ENCODE results near the gene LCN2. TPM values are rescaled to one million over a fixed set of nuclear protein-coding genes. Genes with fewer than 3 reads are reported as not detected.

Gene LCN2
- total RNA-seq, 4 donors from 2014 or later, result 6.0 to 45.7 (median 22.3) TPM

GRCh38 chr9:128116104-128117083 is 32.9 kb upstream of the LCN2 start:
- peaks cover 9% of the 10 kb centered on the region for H3K4me1 ChIP-seq
- H3K27ac ChIP-seq, result no peak overlapping the region
- no peaks in the 10 kb centered on the region for H3K27me3 ChIP-seq
- DNase-seq (ENCODE audit: low spot score in 2 of 2), result peak in 1 of 2 donors; percentile 64
- H3K9me3 ChIP-seq, result no peaks in the 10 kb centered on the region
- H3K4me3 ChIP-seq, result no peak overlapping the region
- WGBS, result 89% methylated on average over 16 of the region's 16 CpGs
- no peak for TF ChIP-seq CTCF (IDR thresholded peaks at IDR 0.05)
- no peak for TF ChIP-seq POLR2A (IDR thresholded peaks at IDR 0.05)
- no peak for TF ChIP-seq EP300 (IDR thresholded peaks at IDR 0.05)
- no peak for TF ChIP-seq POLR2AphosphoS5 (IDR thresholded peaks at IDR 0.05)
- peaks cover 29% of the 10 kb centered on the region for H3K36me3 ChIP-seq

- H3K27me3 ChIP-seq, result no peaks in the 10 kb centered on the region
- H3K36me3 ChIP-seq, result peaks cover 44% of the 10 kb centered on the region
- 8% methylated on average over 24 of the region's 27 CpGs for WGBS
- TF ChIP-seq EP300 (IDR thresholded peaks at IDR 0.05) (no peak), POLR2A (IDR thresholded peaks at IDR 0.05) (no peak), POLR2AphosphoS5 (IDR thresholded peaks at IDR 0.05) (peak in 2 of 3 donors; percentile 59 to 64), CTCF (IDR thresholded peaks at IDR 0.05) (peak; percentile 100)
- peaks cover 9% of the 10 kb centered on the region for H3K4me1 ChIP-seq
- no peaks in the 10 kb centered on the region for H3K9me3 ChIP-seq
- H3K4me3 ChIP-seq, result no peak overlapping the region
- peak; percentile 96 to 97 for DNase-seq (ENCODE audit: low spot score in 2 of 2)
- H3K27ac ChIP-seq, result no peak overlapping the region
These were observed 31.4 kb upstream of the LCN2 start for GRCh38 chr9:128117613-128118471.

GRCh38 chr9:128118472-128118857 is 30.8 kb upstream of the LCN2 start:
- 63% methylated on average over 3 of the region's 3 CpGs for WGBS
- no peaks in the 10 kb centered on the region for H3K27me3 ChIP-seq
- no peak overlapping the region for H3K27ac ChIP-seq
- H3K9me3 ChIP-seq, result no peaks in the 10 kb centered on the region
- TF ChIP-seq CTCF (IDR thresholded peaks at IDR 0.05) (no peak), POLR2AphosphoS5 (IDR thresholded peaks at IDR 0.05) (no peak), EP300 (IDR thresholded peaks at IDR 0.05) (no peak), POLR2A (IDR thresholded peaks at IDR 0.05) (no peak)
- peaks cover 49% of the 10 kb centered on the region for H3K36me3 ChIP-seq
- H3K4me1 ChIP-seq, result peaks cover 9% of the 10 kb centered on the region
- DNase-seq (ENCODE audit: low spot score in 2 of 2), result peak in 1 of 2 donors; percentile 27
- H3K4me3 ChIP-seq, result no peak overlapping the region

GRCh38 chr9:128118971-128119665 is 30.1 kb upstream of the LCN2 start:
- Histone ChIP-seq H3K36me3 (peaks cover 49% of the 10 kb centered on the region), H3K4me1 (peaks cover 9% of the 10 kb centered on the region), H3K27me3 (no peaks in the 10 kb centered on the region), H3K27ac (no peak overlapping the region), H3K4me3 (no peak overlapping the region), H3K9me3 (no peaks in the 10 kb centered on the region)
- peak in 1 of 2 donors; percentile 57 for DNase-seq (ENCODE audit: low spot score in 2 of 2)
- TF ChIP-seq POLR2AphosphoS5 (IDR thresholded peaks at IDR 0.05), result no peak
- no peak for TF ChIP-seq CTCF (IDR thresholded peaks at IDR 0.05)
- TF ChIP-seq POLR2A (IDR thresholded peaks at IDR 0.05), result no peak
- no peak for TF ChIP-seq EP300 (IDR thresholded peaks at IDR 0.05)
- 80% methylated on average over 15 of the region's 15 CpGs for WGBS
